ENCODE measurements around the gene S100G. TPM values are rescaled to one million over a fixed set of nuclear protein-coding genes. Genes with fewer than 3 reads are reported as not detected.

Gene S100G
- polyA plus RNA-seq, 1 donor = 18.2 TPM

DNA sequence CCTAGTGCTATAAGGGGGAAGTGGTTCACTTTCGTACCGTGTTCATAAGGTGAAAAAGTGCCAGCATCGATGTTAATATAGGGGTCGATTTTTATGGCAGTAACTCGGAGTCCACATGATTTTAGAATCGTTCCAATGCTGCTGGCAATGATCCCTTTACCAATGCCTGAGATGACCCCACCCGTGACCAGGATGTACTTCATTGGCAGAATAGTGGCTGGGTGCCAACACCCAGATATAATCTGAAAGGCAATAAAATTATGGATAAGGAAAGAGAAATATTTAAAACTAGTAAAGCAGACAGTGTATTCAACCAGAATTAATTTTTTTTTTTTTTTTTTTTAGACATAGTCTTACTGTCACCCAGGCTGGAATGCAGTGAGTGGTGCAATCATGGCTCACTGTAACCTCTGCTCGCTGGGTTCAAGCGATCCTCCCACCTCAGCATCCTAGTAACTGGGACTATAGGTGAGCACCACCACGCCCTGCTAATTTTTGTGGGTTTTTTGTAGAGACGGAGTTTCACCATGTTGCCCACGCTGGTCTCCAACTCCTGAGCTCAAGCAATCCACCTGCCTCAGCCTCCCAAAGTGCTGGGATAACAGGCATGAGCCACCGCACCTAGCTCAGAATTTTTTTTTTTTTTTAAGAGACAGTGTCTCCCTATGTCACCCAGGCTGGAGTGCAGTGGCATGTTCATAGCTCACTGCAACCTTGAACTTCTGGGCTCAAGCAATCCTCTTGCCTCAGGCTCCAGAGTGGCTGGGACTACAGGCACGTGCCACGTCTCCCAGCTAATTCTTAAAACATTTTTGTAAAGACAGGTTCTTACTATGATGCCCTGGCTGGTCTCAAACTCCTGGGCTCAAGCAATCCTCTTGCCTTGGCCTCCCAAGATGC, 53.0 kb downstream of the S100G start:
- 100% methylated on average over 2 of the region's 15 CpGs for WGBS (ENCODE audit: insufficient coverage, low lambda C conversion rate)
- Histone ChIP-seq H3K4me3 (ENCODE audit: low read length) (no peak overlapping the region), H3K4me1 (ENCODE audit: control insufficient read depth, insufficient read depth, low read length) (no peaks in the 10 kb centered on the region), H3K27me3 (ENCODE audit: control insufficient read depth, insufficient read depth, low read length) (no peaks in the 10 kb centered on the region), H3K36me3 (ENCODE audit: control insufficient read depth, insufficient read depth, low read length) (peaks cover 5% of the 10 kb centered on the region), H3K9me3 (ENCODE audit: control insufficient read depth, low read depth, low read length) (no peaks in the 10 kb centered on the region), H3K27ac (ENCODE audit: low read length) (no peak overlapping the region)
- no peak for DNase-seq

Other genes with a start within 250 kb of the S100G start
- gene CTPS2, start 62.5 kb downstream of the S100G start, polyA plus RNA-seq = 43.4 TPM
- gene SYAP1, start 69.5 kb downstream of the S100G start, polyA plus RNA-seq = 31.3 TPM
- 17.0 TPM for gene TXLNG, start 136.3 kb downstream of the S100G start, polyA plus RNA-seq
- gene RBBP7, start 220.2 kb downstream of the S100G start, polyA plus RNA-seq = 132 TPM